Measurements from ENCODE around the gene KANTR.

The KANTR gene

GRCh38 chrX:53055244-53055849, 38.6 kb upstream of the KANTR start:
- H3K4me3 ChIP-seq (ENCODE audit: low read length): no peak overlapping the region
- no peak for DNase-seq (ENCODE audit: low read depth)
- TF ChIP-seq CTCF (conservative IDR thresholded peaks at IDR 0.05; ENCODE audit: low read depth, low read length): no peak

- TF ChIP-seq CTCF (conservative IDR thresholded peaks at IDR 0.05; ENCODE audit: low read depth, low read length): no peak
- no peak overlapping the region for H3K4me3 ChIP-seq (ENCODE audit: low read length)
- no peak for DNase-seq (ENCODE audit: low read depth)
Measured at GRCh38 chrX:53056292-53056691, 37.6 kb upstream of the KANTR start.

GRCh38 chrX:53065104-53065503, 28.8 kb upstream of the KANTR start:
- no peak overlapping the region for H3K4me3 ChIP-seq (ENCODE audit: low read length)
- DNase-seq (ENCODE audit: low read depth): peak; percentile 23
- no peak for TF ChIP-seq CTCF (conservative IDR thresholded peaks at IDR 0.05; ENCODE audit: low read depth, low read length)

GRCh38 chrX:53071064-53071463, 22.9 kb upstream of the KANTR start:
- no peak for DNase-seq (ENCODE audit: low read depth)
- no peak for TF ChIP-seq CTCF (conservative IDR thresholded peaks at IDR 0.05; ENCODE audit: low read depth, low read length)
- no peak overlapping the region for H3K4me3 ChIP-seq (ENCODE audit: low read length)

- H3K4me3 ChIP-seq (ENCODE audit: low read length): peak overlapping the region; percentile 37
- TF ChIP-seq CTCF (conservative IDR thresholded peaks at IDR 0.05; ENCODE audit: low read depth, low read length): peak; percentile 76
- DNase-seq (ENCODE audit: low read depth): no peak
Measured at GRCh38 chrX:53071604-53072417, 22.1 kb upstream of the KANTR start.

GRCh38 chrX:53072418-53073114, 21.4 kb upstream of the KANTR start:
- no peak for TF ChIP-seq CTCF (conservative IDR thresholded peaks at IDR 0.05; ENCODE audit: low read depth, low read length)
- no peak overlapping the region for H3K4me3 ChIP-seq (ENCODE audit: low read length)
- DNase-seq (ENCODE audit: low read depth): no peak

All from retinal pigment epithelial cell (primary cell).